HCT116 (cell line): Measurements from ENCODE around the gene GOLGA1. TPM values are rescaled to one million over a fixed set of nuclear protein-coding genes. Genes with fewer than 3 reads are reported as not detected.

Experiments used
- ATAC-seq: fragments of 200-7000 bp; cut with Tn5 transposase; 2 replicates; pipeline ENCODE4 v1.9.1; 2020; ENCODE audit warnings: mild to moderate bottlenecking, moderate library complexity
- BruUV-seq: library from RNA; stranded (reverse); fragments of 400-500 nt; replicated peaks from 2 replicates; lab custom pipeline; 2021; lab: Mats Ljungman, UMichigan
- CTCF ChIA-PET: fragments of 300-600 bp; sonication (Branson Sonifier 250); formaldehyde crosslinking; loops from one replicate; lab custom pipeline; 2021; ENCODE audit warnings: antibody characterized with exemption; lab: Charles Lee
- POLR2A ChIA-PET: fragments of 300-600, 350-600 bp; sonication (Branson Sonifier 250); formaldehyde crosslinking; loops from one replicate; lab custom pipeline; 2021; ENCODE audit warnings: antibody characterized with exemption; lab: Charles Lee
- RAD21 ChIA-PET, 2 experiments: fragments of 300-600 bp; sonication (Branson Sonifier 250); formaldehyde crosslinking; loops; one replicate each; lab custom pipeline; 2023; ENCODE audit warnings: low total read pairs in 2 of 2; ENCODE audit not compliant: uncharacterized antibody in 2 of 2, unreplicated experiment in 2 of 2, low non-redundant PET in 1 of 2; lab: Charles Lee
- DNase-seq: peaks from one replicate; pipeline ENCODE4 v3.0.0-alpha.2; 2010; ENCODE audit warnings: low read depth, low spot score
- H2AFZ ChIP-seq: fragments of 200-600 bp; shearing (Covaris generic), sonication (generic); 2 replicates; pipeline ENCODE4 v1.6.1; 2017; ENCODE audit warnings: low read depth, mixed run types, mixed read lengths, antibody characterized with exemption, low read length; ENCODE audit not compliant: poor library complexity, severe bottlenecking
- H3K27ac ChIP-seq: 2 replicates; pipeline ENCODE4 v1.5.1; 2012; ENCODE audit warnings: low read depth, low read length
- H3K27me3 ChIP-seq: fragments of 200-600 bp; sonication (generic); 2 replicates; pipeline ENCODE4 v1.6.1; 2016; ENCODE audit warnings: mixed run types, low read length, mixed read lengths; ENCODE audit not compliant: insufficient read depth
- H3K36me3 ChIP-seq, 2 experiments: fragments of 200-500 bp in 1 of 2; fragments of 200-600 bp in 1 of 2; sonication (Bioruptor generic) in 1 of 2; sonication (generic) in 1 of 2; 2 replicates each; pipeline versions ENCODE4 v1.5.1 to v1.6.1; 2014 to 2016; ENCODE audit warnings: low read length in 2 of 2, inconsistent platforms in 1 of 2, mixed read lengths in 1 of 2, mixed run types in 1 of 2; ENCODE audit not compliant: insufficient read depth in 2 of 2, control insufficient read depth in 1 of 2
- H3K4me1 ChIP-seq, 2 experiments: fragments of 200-600 bp in 1 of 2; sonication (generic) in 1 of 2; 2 replicates each; pipeline versions ENCODE4 v1.5.1 to v1.6.1; 2012 to 2017; ENCODE audit warnings: low read length in 2 of 2, inconsistent platforms in 1 of 2, mild to moderate bottlenecking in 1 of 2, mixed read lengths in 1 of 2, mixed run types in 1 of 2, moderate library complexity in 1 of 2; ENCODE audit not compliant: insufficient read depth in 2 of 2, control insufficient read depth in 1 of 2
- H3K4me2 ChIP-seq: fragments of 200-600 bp; sonication (generic); 2 replicates; pipeline ENCODE4 v1.6.1; 2017; ENCODE audit warnings: mixed run types, low read length, mixed read lengths
- H3K4me3 ChIP-seq, 2 experiments: fragments of 200-600 bp in 1 of 2; sonication (generic) in 1 of 2; replicated peaks in 1 of 2; 2 replicates each; pipeline ENCODE4 v1.5.1; 2011 to 2016; ENCODE audit warnings: low read length in 2 of 2, control low read depth in 1 of 2, low read depth in 1 of 2, mild to moderate bottlenecking in 1 of 2, mixed read lengths in 1 of 2, mixed run types in 1 of 2
- H3K79me2 ChIP-seq: fragments of 200-600 bp; sonication (generic); 2 replicates; pipeline ENCODE4 v1.6.1; 2017; ENCODE audit warnings: mild to moderate bottlenecking, mixed run types, low read length, moderate library complexity, mixed read lengths; ENCODE audit not compliant: insufficient read depth
- H3K9ac ChIP-seq: fragments of 200-600 bp; sonication (generic); 2 replicates; pipeline ENCODE4 v1.6.1; 2016; ENCODE audit warnings: low read length, mixed read lengths
- H3K9me2 ChIP-seq: fragments of 200-600 bp; sonication (generic), shearing (Covaris generic); 2 replicates; pipeline ENCODE4 v1.6.1; 2017; ENCODE audit warnings: mixed run types, mild to moderate bottlenecking, moderate library complexity; ENCODE audit not compliant: insufficient read depth
- H3K9me3 ChIP-seq, 2 experiments: fragments of 200-500 bp in 1 of 2; fragments of 200-600 bp in 1 of 2; sonication (Bioruptor generic) in 1 of 2; sonication (generic) in 1 of 2; 2 replicates each; pipeline ENCODE4 v1.6.1; 2014 to 2017; ENCODE audit warnings: low read length in 2 of 2, mixed read lengths in 2 of 2, inconsistent platforms in 1 of 2, low read depth in 1 of 2, mild to moderate bottlenecking in 1 of 2, mixed run types in 1 of 2, moderate library complexity in 1 of 2; ENCODE audit not compliant: control insufficient read depth in 1 of 2, insufficient read depth in 1 of 2
- H4K20me1 ChIP-seq: fragments of 200-600 bp; sonication (generic), shearing (Covaris generic); 2 replicates; pipeline ENCODE4 v1.6.1; 2017; ENCODE audit warnings: mixed run types, mild to moderate bottlenecking, moderate library complexity; ENCODE audit not compliant: insufficient read depth
- EZH2phosphoT487 ChIP-seq: fragments of 200-600 bp; IDR thresholded peaks from 2 replicates; pipeline ENCODE4 v1.6.1; 2018; ENCODE audit warnings: antibody characterized with exemption, borderline replicate concordance
- intact Hi-C: fragments of 100-400 bp; cut with micrococcal nuclease; formaldehyde crosslinking; loops from 2 replicates; pipeline ENCODE4 v1.10.0; 2022
- total RNA-seq: library from RNA; stranded (reverse); gene quantifications from one replicate; pipeline ENCODE4 v1.2.1, GENCODE V29; 2021; ENCODE audit not compliant: unreplicated experiment
- TF ChIP-seq, protein P1 (sequence below), 3 experiments: fragments of 200-600 bp in 1 of 3; sonication (generic) in 1 of 3; IDR thresholded peaks in 2 of 3; conservative IDR thresholded peaks in 1 of 3; 2 replicates each; pipeline ENCODE4 v1.5.1; 2012 to 2017; ENCODE audit warnings: low read depth in 2 of 3, low read length in 2 of 3, antibody characterized with exemption in 1 of 3, borderline replicate concordance in 1 of 3, control low read depth in 1 of 3, mild to moderate bottlenecking in 1 of 3, mixed read lengths in 1 of 3, mixed run types in 1 of 3, moderate library complexity in 1 of 3; ENCODE audit not compliant: insufficient read depth in 1 of 3

GOLGA1 gene
- total RNA-seq, 1 experiment from 2014 or later, result 13.1 TPM

GRCh38 chr9:124840300-124840833 lies 100.5 kb downstream of the GOLGA1 start:
- H3K4me2 ChIP-seq, result peak overlapping the region; percentile 34
- no peaks in the 10 kb centered on the region for H3K27me3 ChIP-seq

More at GRCh38 chr9:124840300-124840833, 100.5 kb downstream of the GOLGA1 start:
- DNase-seq (peak; percentile 36), ATAC-seq (peak; percentile 69)
- H3K27ac ChIP-seq, result no peak overlapping the region
- no peaks in the 10 kb centered on the region for H3K79me2 ChIP-seq
- no peaks in the 10 kb centered on the region for H4K20me1 ChIP-seq
- BruUV-seq, result no TSS peak
- H3K4me1 ChIP-seq, result peaks cover 20 to 42% of the 10 kb centered on the region in 2 experiments
- RAD21 ChIA-PET, result interaction anchor here (1.8 to 1.9 kb wide), 2 partner anchors 12 kb away, joined by 4 to 9 read pairs; partner anchors contain the start of gene WDR38 (in 1 of the 2)
- peak overlapping the region; percentile 12 for H2AFZ ChIP-seq
- intact Hi-C loops, result no loop called here
- H3K9ac ChIP-seq, result no peak overlapping the region
- TF ChIP-seq EZH2phosphoT487, result no peak
- TF ChIP-seq, protein P1, sequence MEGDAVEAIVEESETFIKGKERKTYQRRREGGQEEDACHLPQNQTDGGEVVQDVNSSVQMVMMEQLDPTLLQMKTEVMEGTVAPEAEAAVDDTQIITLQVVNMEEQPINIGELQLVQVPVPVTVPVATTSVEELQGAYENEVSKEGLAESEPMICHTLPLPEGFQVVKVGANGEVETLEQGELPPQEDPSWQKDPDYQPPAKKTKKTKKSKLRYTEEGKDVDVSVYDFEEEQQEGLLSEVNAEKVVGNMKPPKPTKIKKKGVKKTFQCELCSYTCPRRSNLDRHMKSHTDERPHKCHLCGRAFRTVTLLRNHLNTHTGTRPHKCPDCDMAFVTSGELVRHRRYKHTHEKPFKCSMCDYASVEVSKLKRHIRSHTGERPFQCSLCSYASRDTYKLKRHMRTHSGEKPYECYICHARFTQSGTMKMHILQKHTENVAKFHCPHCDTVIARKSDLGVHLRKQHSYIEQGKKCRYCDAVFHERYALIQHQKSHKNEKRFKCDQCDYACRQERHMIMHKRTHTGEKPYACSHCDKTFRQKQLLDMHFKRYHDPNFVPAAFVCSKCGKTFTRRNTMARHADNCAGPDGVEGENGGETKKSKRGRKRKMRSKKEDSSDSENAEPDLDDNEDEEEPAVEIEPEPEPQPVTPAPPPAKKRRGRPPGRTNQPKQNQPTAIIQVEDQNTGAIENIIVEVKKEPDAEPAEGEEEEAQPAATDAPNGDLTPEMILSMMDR (IDR thresholded peaks at IDR 0.05 in 2 of 3, conservative IDR thresholded peaks at IDR 0.05 in 1 of 3; ENCODE audit: borderline replicate concordance in 1 of 3, insufficient read depth in 1 of 3, low read depth in 2 of 3, low read length in 2 of 3), result peak in 2 of 3 experiments; percentile 70 to 79; a peak in 4 of 6 replicates
- H3K4me3 ChIP-seq, result no peak overlapping the region
- POLR2A ChIA-PET, result interaction anchor here (1.1 to 1.3 kb wide), 3 partner anchors 11 to 401 kb away, joined by 3 to 4 read pairs (median 3); partner anchors contain the start of genes HSPA5 and WDR38
- no peaks in the 10 kb centered on the region for H3K9me2 ChIP-seq
- H3K9me3 ChIP-seq, result no peaks in the 10 kb centered on the region
- CTCF ChIA-PET, result interaction anchor here (0.8 to 5.1 kb wide), 22 partner anchors 8 to 223 kb away, joined by 3 to 87 read pairs (median 6); partner anchors contain the start of genes ARPC5L, NR6A1, RPL35 and WDR38
- H3K36me3 ChIP-seq, result no peaks in the 10 kb centered on the region
